ENCODE results near the gene GALNT8.

Gene GALNT8

DNA sequence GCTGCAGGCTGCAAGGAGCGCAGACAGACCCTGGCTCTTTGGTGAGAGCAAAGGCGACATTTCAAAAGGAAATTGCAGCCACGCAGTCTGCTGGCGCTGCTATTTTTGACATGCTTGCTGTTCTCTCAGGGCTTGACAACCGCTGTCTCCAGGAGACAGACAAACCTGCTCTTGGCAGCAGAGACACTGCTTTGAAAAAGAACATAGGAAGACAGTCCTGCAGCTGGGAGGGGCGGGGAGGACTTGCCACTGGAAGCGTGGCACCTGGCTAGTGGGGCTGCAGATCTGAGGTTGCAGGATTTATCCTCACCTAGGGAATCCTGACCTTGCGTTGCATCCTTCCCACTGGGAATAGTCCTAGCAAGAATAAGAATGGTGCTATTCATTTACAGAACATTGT is 97.7 kb downstream of the GALNT8 start:
- TF ChIP-seq TAF1 (IDR thresholded peaks at IDR 0.05; ENCODE audit: low read depth, low read length) (no peak), PAX5 (IDR thresholded peaks at IDR 0.05; ENCODE audit: insufficient read depth, low read length, severe bottlenecking) (no peak), POLR2A (IDR thresholded peaks at IDR 0.05; ENCODE audit: low read depth, low read length) (no peak), POLR2AphosphoS5 (IDR thresholded peaks at IDR 0.05; ENCODE audit: low read depth, low read length) (no peak), SPI1 (IDR thresholded peaks at IDR 0.05; ENCODE audit: low read depth, low read length) (no peak), POU2F2 (IDR thresholded peaks at IDR 0.05; ENCODE audit: low read depth, low read length) (no peak)
- DNase-seq (ENCODE audit: insufficient read length, low spot score) = no peak
- FAIRE-seq = no peak

DNA sequence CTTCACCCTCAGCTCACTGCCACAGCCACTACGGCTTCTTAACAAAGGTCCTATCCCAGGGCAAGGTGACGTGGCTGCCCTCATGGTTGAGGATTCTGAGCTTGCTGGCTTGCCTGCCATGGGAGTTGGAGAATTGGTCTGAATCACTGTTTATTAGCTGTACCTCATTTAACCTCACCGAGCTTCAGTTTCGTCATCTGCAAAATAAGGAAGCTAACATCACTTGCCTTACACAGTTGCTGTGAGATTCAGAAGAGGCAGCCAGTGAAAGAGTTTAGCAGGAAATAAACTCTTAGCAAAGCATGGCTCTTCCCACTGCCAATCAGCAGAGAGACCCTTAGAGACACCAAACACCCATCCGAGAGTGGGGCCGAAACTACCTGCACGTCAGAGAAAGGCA is 99.5 kb downstream of the GALNT8 start:
- TF ChIP-seq TAF1 (IDR thresholded peaks at IDR 0.05; ENCODE audit: low read depth, low read length) (no peak), SPI1 (IDR thresholded peaks at IDR 0.05; ENCODE audit: low read depth, low read length) (no peak), POLR2A (IDR thresholded peaks at IDR 0.05; ENCODE audit: low read depth, low read length) (no peak), POU2F2 (IDR thresholded peaks at IDR 0.05; ENCODE audit: low read depth, low read length) (no peak), POLR2AphosphoS5 (IDR thresholded peaks at IDR 0.05; ENCODE audit: low read depth, low read length) (no peak)
- FAIRE-seq = peak; percentile 79
- peak; percentile 35 for DNase-seq (ENCODE audit: insufficient read length, low spot score)

DNA sequence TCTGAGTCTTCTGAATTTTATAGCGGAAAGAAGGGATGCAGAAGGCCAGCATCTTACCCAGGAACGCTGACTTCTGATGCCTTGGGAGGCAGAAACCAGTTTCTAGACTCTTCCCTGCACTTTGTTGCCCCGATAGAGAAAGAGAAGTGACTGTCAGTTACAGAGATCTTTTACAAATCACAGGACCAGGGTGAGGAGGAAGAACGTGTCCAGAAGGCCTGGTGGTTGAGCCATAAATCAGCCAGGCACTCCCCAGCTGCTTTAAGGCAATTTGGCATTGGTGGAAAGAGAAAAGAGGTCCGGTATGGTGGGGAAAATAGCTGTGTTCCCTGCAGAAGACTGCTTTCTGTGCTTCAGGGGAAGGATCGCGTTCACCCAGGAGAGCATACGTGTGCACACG is 100.8 kb downstream of the GALNT8 start:
- peak; percentile 72 for FAIRE-seq
- TF ChIP-seq POLR2A (IDR thresholded peaks at IDR 0.05; ENCODE audit: low read depth, low read length) (no peak), TAF1 (IDR thresholded peaks at IDR 0.05; ENCODE audit: low read depth, low read length) (no peak), PAX5 (IDR thresholded peaks at IDR 0.05; ENCODE audit: insufficient read depth, low read length, severe bottlenecking) (no peak), POLR2AphosphoS5 (IDR thresholded peaks at IDR 0.05; ENCODE audit: low read depth, low read length) (no peak), POU2F2 (IDR thresholded peaks at IDR 0.05; ENCODE audit: low read depth, low read length) (no peak), SPI1 (IDR thresholded peaks at IDR 0.05; ENCODE audit: low read depth, low read length) (no peak)
- no peak for DNase-seq (ENCODE audit: insufficient read length, low spot score)
